Gastroesophageal sphincter (tissue), 3 donors: ENCODE results near the gene MAGEA9.

Experiments
- POLR2A ChIP-seq, 2 donors: fragments of 450-650 bp; IDR thresholded peaks; one replicate each; pipeline ENCODE4 v1.6.1; 2017; ENCODE audit warnings: antibody characterized with exemption in 2 of 2, mild to moderate bottlenecking in 2 of 2, moderate library complexity in 1 of 2
- POLR2AphosphoS5 ChIP-seq: sonication (generic); formaldehyde crosslinking; IDR thresholded peaks from one replicate; pipeline ENCODE4 v1.6.1; 2017; ENCODE audit warnings: antibody characterized with exemption
- TF ChIP-seq, protein P1 (sequence below), 4 experiments: fragments of 200-600 bp in 2 of 4; fragments of 450-650 bp in 2 of 4; sonication (generic) in 1 of 4; IDR thresholded peaks; one replicate each; pipeline ENCODE4 v1.5.1; 2017 to 2019; ENCODE audit warnings: antibody characterized with exemption in 4 of 4, mild to moderate bottlenecking in 2 of 4, moderate library complexity in 2 of 4

- TF ChIP-seq, protein P1, sequence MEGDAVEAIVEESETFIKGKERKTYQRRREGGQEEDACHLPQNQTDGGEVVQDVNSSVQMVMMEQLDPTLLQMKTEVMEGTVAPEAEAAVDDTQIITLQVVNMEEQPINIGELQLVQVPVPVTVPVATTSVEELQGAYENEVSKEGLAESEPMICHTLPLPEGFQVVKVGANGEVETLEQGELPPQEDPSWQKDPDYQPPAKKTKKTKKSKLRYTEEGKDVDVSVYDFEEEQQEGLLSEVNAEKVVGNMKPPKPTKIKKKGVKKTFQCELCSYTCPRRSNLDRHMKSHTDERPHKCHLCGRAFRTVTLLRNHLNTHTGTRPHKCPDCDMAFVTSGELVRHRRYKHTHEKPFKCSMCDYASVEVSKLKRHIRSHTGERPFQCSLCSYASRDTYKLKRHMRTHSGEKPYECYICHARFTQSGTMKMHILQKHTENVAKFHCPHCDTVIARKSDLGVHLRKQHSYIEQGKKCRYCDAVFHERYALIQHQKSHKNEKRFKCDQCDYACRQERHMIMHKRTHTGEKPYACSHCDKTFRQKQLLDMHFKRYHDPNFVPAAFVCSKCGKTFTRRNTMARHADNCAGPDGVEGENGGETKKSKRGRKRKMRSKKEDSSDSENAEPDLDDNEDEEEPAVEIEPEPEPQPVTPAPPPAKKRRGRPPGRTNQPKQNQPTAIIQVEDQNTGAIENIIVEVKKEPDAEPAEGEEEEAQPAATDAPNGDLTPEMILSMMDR (IDR thresholded peaks at IDR 0.05) = no peak
- no peak for TF ChIP-seq POLR2A (IDR thresholded peaks at IDR 0.05)
- no peak for TF ChIP-seq POLR2AphosphoS5
Observed at GRCh38 chrX:149803458-149804062, 21.8 kb downstream of the MAGEA9 start.
